Loucy (cell line): ENCODE results near the gene ATE1.

Experiments used
- EZH2phosphoT487 ChIP-seq: fragments of 200-600 bp; IDR thresholded peaks from 2 replicates; pipeline ENCODE4 v1.6.1; 2018; ENCODE audit warnings: antibody characterized with exemption, mild to moderate bottlenecking, moderate library complexity, borderline replicate concordance
- TF ChIP-seq, protein P1 (sequence below): fragments of 200-600 bp; sonication (generic); conservative IDR thresholded peaks from 2 replicates; pipeline ENCODE4 v1.5.1; 2014; ENCODE audit warnings: mild to moderate bottlenecking, antibody characterized with exemption, low read length

GRCh38 chr10:121886181-121886580, 41.6 kb downstream of the ATE1 start:
- TF ChIP-seq, protein P1, sequence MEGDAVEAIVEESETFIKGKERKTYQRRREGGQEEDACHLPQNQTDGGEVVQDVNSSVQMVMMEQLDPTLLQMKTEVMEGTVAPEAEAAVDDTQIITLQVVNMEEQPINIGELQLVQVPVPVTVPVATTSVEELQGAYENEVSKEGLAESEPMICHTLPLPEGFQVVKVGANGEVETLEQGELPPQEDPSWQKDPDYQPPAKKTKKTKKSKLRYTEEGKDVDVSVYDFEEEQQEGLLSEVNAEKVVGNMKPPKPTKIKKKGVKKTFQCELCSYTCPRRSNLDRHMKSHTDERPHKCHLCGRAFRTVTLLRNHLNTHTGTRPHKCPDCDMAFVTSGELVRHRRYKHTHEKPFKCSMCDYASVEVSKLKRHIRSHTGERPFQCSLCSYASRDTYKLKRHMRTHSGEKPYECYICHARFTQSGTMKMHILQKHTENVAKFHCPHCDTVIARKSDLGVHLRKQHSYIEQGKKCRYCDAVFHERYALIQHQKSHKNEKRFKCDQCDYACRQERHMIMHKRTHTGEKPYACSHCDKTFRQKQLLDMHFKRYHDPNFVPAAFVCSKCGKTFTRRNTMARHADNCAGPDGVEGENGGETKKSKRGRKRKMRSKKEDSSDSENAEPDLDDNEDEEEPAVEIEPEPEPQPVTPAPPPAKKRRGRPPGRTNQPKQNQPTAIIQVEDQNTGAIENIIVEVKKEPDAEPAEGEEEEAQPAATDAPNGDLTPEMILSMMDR = no peak
- TF ChIP-seq EZH2phosphoT487 = no peak
